ENCODE results near the gene FMR1NB.

FMR1NB gene

DNA sequence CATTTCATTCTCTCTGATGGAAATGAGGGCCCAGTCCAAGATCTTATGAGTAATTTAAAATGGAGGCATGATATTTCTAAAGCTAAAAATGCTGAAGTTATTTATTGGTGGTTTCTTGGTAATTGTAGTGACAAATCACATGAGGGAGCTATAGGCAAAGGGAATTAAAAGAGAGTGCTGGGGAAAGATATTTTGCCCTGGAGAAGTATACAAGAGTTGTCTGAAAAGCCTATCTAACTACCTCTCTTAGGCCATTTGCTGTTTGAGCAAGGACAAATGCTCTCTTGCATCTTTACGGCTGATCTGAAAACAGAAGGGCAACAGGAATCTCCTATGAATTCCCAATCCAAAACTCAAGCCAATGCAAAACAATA, 89.4 kb downstream of the FMR1NB start:
- DNase-seq (ENCODE audit: low spot score), result no peak

All from AG20443 (cell line).